Loucy (cell line): ENCODE measurements around the gene ADGRL3.

Source experiments
- H2AFZ ChIP-seq: fragments of 200-600 bp; sonication (generic); 2 replicates; pipeline ENCODE4 v1.6.0; 2016; ENCODE audit warnings: antibody characterized with exemption, mild to moderate bottlenecking, low read length, moderate library complexity
- H3F3A ChIP-seq: fragments of 200-600 bp; 2 replicates; pipeline ENCODE4 v1.6.0; 2016; ENCODE audit warnings: antibody characterized with exemption, low read depth, mild to moderate bottlenecking
- H3K27me3 ChIP-seq: fragments of 200-600 bp; sonication (generic); 2 replicates; pipeline ENCODE4 v1.6.1; 2014; ENCODE audit warnings: low read length, mild to moderate bottlenecking; ENCODE audit not compliant: insufficient read depth, poor library complexity, severe bottlenecking
- H3K36me3 ChIP-seq: fragments of 200-600 bp; sonication (generic); 2 replicates; pipeline ENCODE4 v1.6.1; 2016; ENCODE audit warnings: low read length; ENCODE audit not compliant: insufficient read depth
- H3K4me1 ChIP-seq: fragments of 200-600 bp; sonication (generic); 2 replicates; pipeline ENCODE4 v1.5.1; 2014; ENCODE audit warnings: low read length, mild to moderate bottlenecking; ENCODE audit not compliant: insufficient read depth, poor library complexity, severe bottlenecking
- H3K4me2 ChIP-seq: fragments of 200-600 bp; sonication (generic); 2 replicates; pipeline ENCODE4 v1.6.0; 2014; ENCODE audit warnings: antibody characterized with exemption, low read length, low read depth, mild to moderate bottlenecking; ENCODE audit not compliant: poor library complexity, severe bottlenecking
- H3K4me3 ChIP-seq: fragments of 200-600 bp; sonication (generic); 2 replicates; pipeline ENCODE4 v1.5.1; 2014; ENCODE audit warnings: low read length, mild to moderate bottlenecking, mixed read lengths; ENCODE audit not compliant: poor library complexity, severe bottlenecking
- H3K79me2 ChIP-seq: fragments of 200-600 bp; sonication (generic); 2 replicates; pipeline ENCODE4 v1.6.1; 2014; ENCODE audit warnings: low read length; ENCODE audit not compliant: insufficient read depth
- H3K9ac ChIP-seq: fragments of 200-600 bp; sonication (generic); 2 replicates; pipeline ENCODE4 v1.6.0; 2014; ENCODE audit warnings: mild to moderate bottlenecking, low read depth, low read length, moderate library complexity; ENCODE audit not compliant: poor library complexity, severe bottlenecking
- H3K9me2 ChIP-seq: fragments of 200-600 bp; sonication (generic); replicated peaks from 2 replicates; pipeline ENCODE4 v1.6.1; 2016; ENCODE audit warnings: low read depth, low read length, mixed read lengths
- H3K9me3 ChIP-seq: fragments of 200-600 bp; sonication (generic); 2 replicates; pipeline ENCODE4 v1.6.1; 2014; ENCODE audit warnings: mild to moderate bottlenecking, antibody characterized with exemption, low read length, low read depth; ENCODE audit not compliant: insufficient read depth
- H4K20me1 ChIP-seq: fragments of 200-600 bp; sonication (generic); 2 replicates; pipeline ENCODE4 v1.6.0; 2014; ENCODE audit warnings: antibody characterized with exemption, low read length, mild to moderate bottlenecking; ENCODE audit not compliant: insufficient read depth, poor library complexity, severe bottlenecking
- CTCF ChIP-seq: fragments of 200-600 bp; sonication (generic); conservative IDR thresholded peaks from 2 replicates; pipeline ENCODE4 v1.5.1; 2014; ENCODE audit warnings: mild to moderate bottlenecking, antibody characterized with exemption, low read length
- EZH2phosphoT487 ChIP-seq: fragments of 200-600 bp; IDR thresholded peaks from 2 replicates; pipeline ENCODE4 v1.6.1; 2018; ENCODE audit warnings: antibody characterized with exemption, mild to moderate bottlenecking, moderate library complexity, borderline replicate concordance

ADGRL3 gene

GRCh38 chr4:61831987-61832386, 631.9 kb downstream of the ADGRL3 start:
- Histone ChIP-seq H3F3A (no peaks in the 10 kb centered on the region), H3K4me3 (no peak overlapping the region), H3K4me1 (no peaks in the 10 kb centered on the region), H3K79me2 (no peaks in the 10 kb centered on the region), H3K27me3 (no peaks in the 10 kb centered on the region), H3K36me3 (no peaks in the 10 kb centered on the region), H4K20me1 (no peaks in the 10 kb centered on the region), H3K9me2 (no peaks in the 10 kb centered on the region), H3K4me2 (no peak overlapping the region), H3K9ac (no peak overlapping the region), H2AFZ (no peak overlapping the region), H3K9me3 (no peaks in the 10 kb centered on the region)
- TF ChIP-seq CTCF (no peak), EZH2phosphoT487 (no peak)

- no peak overlapping the region for H3K4me2 ChIP-seq
Measured at GRCh38 chr4:61837395-61837794, 637.3 kb downstream of the ADGRL3 start.

GRCh38 chr4:61838072-61838471, 637.9 kb downstream of the ADGRL3 start:
- no peaks in the 10 kb centered on the region for H3K9me3 ChIP-seq
- H3K36me3 ChIP-seq, result no peaks in the 10 kb centered on the region
- TF ChIP-seq CTCF, result no peak
- TF ChIP-seq EZH2phosphoT487, result no peak
- no peaks in the 10 kb centered on the region for H3K79me2 ChIP-seq
- no peak overlapping the region for H3K9ac ChIP-seq
- peaks cover 10% of the 10 kb centered on the region for H3K4me1 ChIP-seq
- H3K9me2 ChIP-seq, result no peaks in the 10 kb centered on the region
- H3K4me3 ChIP-seq, result no peak overlapping the region
- no peak overlapping the region for H2AFZ ChIP-seq
- H3K27me3 ChIP-seq, result no peaks in the 10 kb centered on the region
- no peaks in the 10 kb centered on the region for H3F3A ChIP-seq
- H4K20me1 ChIP-seq, result no peaks in the 10 kb centered on the region
- H3K4me2 ChIP-seq, result no peak overlapping the region

More at GRCh38 chr4:61837395-61837794, 637.3 kb downstream of the ADGRL3 start:
- TF ChIP-seq CTCF (no peak), EZH2phosphoT487 (no peak)
- H3K9me2 ChIP-seq, result no peaks in the 10 kb centered on the region
- H4K20me1 ChIP-seq, result no peaks in the 10 kb centered on the region
- no peaks in the 10 kb centered on the region for H3K36me3 ChIP-seq
- H3K4me1 ChIP-seq, result peaks cover 10% of the 10 kb centered on the region
- H3K9me3 ChIP-seq, result no peaks in the 10 kb centered on the region
- no peak overlapping the region for H3K4me3 ChIP-seq
- H3K9ac ChIP-seq, result no peak overlapping the region
- no peaks in the 10 kb centered on the region for H3K27me3 ChIP-seq
- H3K79me2 ChIP-seq, result no peaks in the 10 kb centered on the region
- H2AFZ ChIP-seq, result no peak overlapping the region
- H3F3A ChIP-seq, result no peaks in the 10 kb centered on the region
